Stimulated activated effector memory CD8-positive, alpha-beta T cell treated with anti-CD3 and anti-CD28 coated beads, Interleukin-12 subunit alpha, Interleukin-12 subunit beta, amount 100 ng/mL, for 72 hours (primary cell): ENCODE measurements around the gene C2CD2L.
"Not testable (repeated sequence)": the region's sequence is repeated elsewhere in the genome, so short reads cannot be mapped to it uniquely, and the experiment has no call there.

Experiments used
- ATAC-seq: fragments of 150-1000 bp; cut with Tn5 transposase; 2 replicates; pipeline ENCODE4 v1.10.0; 2021
- DNase-seq, 2 donors: peaks; one replicate each; pipeline ENCODE4 v3.0.0; 2021 to 2022; ENCODE audit warnings: low spot score in 2 of 2
- H3K27ac Mint-ChIP-seq: one replicate; pipeline ENCODE4 v1.8.0; 2022; ENCODE audit warnings: mild to moderate bottlenecking, mixed read lengths
- H3K36me3 Mint-ChIP-seq: one replicate; pipeline ENCODE4 v1.8.0; 2022; ENCODE audit warnings: mild to moderate bottlenecking, mixed read lengths
- H3K4me1 Mint-ChIP-seq: one replicate; pipeline ENCODE4 v1.8.0; 2022; ENCODE audit warnings: mixed read lengths
- H3K4me3 Mint-ChIP-seq: one replicate; pipeline ENCODE4 v1.8.0; 2022; ENCODE audit warnings: mild to moderate bottlenecking, mixed read lengths
- H3K9me3 Mint-ChIP-seq: one replicate; pipeline ENCODE4 v1.8.0; 2022; ENCODE audit warnings: mixed read lengths

The C2CD2L gene

DNA sequence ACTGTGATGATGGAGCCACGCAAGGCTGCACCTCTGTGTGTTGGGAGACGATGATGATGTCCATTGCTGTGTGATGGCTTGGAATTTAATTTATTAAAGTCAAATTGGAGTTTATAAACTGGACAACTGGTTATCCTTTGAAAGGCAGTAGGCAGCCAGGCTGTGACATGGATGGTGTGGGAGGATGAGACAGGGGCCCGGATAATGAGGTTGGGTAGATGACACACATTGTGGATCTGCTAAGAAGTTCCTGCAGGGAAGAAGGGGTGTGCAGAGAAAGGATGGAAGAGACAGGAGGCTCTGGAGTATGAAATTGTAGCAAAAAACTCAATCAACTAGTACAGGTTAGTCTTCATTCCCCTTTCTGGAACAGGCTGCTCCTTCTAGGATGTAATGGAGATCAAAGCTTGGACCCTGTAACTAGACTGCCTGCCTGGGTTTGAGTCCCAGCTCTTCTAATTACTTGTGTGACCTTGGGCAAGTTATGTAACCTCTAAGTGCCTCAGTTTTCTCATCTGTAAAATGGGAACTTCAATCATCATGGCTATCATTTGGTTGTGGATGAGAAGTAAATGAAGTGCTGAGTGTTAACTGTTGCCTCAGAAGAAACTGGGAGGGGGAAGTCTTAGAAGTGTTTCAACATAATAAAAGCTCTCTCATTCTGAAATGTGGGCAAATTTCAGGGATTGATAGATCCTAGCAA lies 10.0 kb downstream of the C2CD2L start:
- DNase-seq (no peak), ATAC-seq (no peak)
- Mint-ChIP-seq H3K9me3 (no peaks in the 10 kb centered on the region), H3K27ac (peak overlapping the region; percentile 77), H3K4me3 (no peak overlapping the region), H3K36me3 (peaks cover 54% of the 10 kb centered on the region), H3K4me1 (peaks cover 29% of the 10 kb centered on the region)

DNA sequence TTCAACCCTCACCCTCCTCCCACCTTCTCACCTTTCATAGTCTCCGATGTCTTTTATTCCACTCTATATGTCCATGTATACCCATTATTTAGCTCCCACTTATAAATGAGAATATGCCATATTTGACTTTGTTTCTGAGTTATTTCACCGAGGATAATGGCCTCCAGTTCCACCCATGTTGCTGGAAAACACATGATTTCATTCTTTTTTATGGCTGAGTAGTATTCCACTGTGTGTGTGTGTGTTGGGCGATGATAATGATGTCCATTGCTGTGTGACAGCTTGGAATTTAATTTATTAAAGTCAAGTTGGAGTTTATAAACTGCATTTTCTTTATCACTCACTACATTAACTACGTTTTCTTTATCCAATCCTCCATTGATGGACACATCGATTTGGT lies 11.1 kb downstream of the C2CD2L start:
- H3K36me3 Mint-ChIP-seq, result peaks cover 55% of the 10 kb centered on the region
- no peak overlapping the region for H3K27ac Mint-ChIP-seq
- H3K4me1 Mint-ChIP-seq, result peaks cover 39% of the 10 kb centered on the region
- DNase-seq, result no peak
- no peaks in the 10 kb centered on the region for H3K9me3 Mint-ChIP-seq
- H3K4me3 Mint-ChIP-seq, result no peak overlapping the region
- no peak for ATAC-seq

DNA sequence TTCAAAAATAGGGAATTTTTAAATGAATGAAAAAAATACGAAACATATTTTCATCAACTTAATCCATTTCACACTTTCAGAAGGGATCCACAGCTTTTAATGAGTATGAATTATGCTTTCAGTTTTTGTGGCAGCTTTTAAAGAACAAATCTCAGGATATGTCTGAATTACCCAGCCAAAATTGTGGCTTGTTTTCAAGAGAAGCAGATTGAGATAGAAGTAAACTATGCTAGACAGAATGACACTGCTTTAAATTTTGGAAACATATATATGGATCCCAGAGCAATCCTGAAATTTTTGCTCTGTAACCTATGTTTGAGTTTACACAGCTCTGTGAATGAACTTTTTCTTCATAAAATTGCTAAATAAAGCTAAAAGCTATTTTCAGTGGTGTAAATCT lies 11.8 kb downstream of the C2CD2L start:
- no peak for ATAC-seq
- H3K4me1 Mint-ChIP-seq, result peaks cover 41% of the 10 kb centered on the region
- no peak for DNase-seq
- no peak overlapping the region for H3K4me3 Mint-ChIP-seq
- H3K36me3 Mint-ChIP-seq, result peaks cover 55% of the 10 kb centered on the region
- no peaks in the 10 kb centered on the region for H3K9me3 Mint-ChIP-seq
- H3K27ac Mint-ChIP-seq, result no peak overlapping the region

DNA sequence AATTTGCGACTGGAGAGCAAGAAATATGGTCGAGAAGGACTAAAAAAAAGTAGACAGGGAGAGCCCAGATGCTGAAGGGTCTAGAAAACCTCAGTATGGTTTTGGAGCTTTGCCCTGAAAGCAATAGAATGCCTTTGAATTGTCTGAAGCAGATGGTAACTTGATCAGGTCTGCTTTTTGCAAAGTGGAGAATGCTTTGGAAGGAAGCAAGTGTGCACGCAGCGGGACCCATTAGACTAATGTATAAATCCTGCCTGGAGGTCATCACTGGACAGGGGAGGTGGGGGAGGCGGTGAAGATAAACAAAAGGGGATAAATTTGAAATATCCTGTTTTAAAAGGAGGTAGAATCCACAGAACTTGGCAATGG lies 13.5 kb downstream of the C2CD2L start:
- peak overlapping the region; percentile 88 for H3K4me3 Mint-ChIP-seq
- H3K36me3 Mint-ChIP-seq, result peaks cover 55% of the 10 kb centered on the region
- peaks cover 35% of the 10 kb centered on the region for H3K4me1 Mint-ChIP-seq
- DNase-seq, result no peak
- no peak for ATAC-seq
- no peaks in the 10 kb centered on the region for H3K9me3 Mint-ChIP-seq
- peak overlapping the region; percentile 94 for H3K27ac Mint-ChIP-seq

DNA sequence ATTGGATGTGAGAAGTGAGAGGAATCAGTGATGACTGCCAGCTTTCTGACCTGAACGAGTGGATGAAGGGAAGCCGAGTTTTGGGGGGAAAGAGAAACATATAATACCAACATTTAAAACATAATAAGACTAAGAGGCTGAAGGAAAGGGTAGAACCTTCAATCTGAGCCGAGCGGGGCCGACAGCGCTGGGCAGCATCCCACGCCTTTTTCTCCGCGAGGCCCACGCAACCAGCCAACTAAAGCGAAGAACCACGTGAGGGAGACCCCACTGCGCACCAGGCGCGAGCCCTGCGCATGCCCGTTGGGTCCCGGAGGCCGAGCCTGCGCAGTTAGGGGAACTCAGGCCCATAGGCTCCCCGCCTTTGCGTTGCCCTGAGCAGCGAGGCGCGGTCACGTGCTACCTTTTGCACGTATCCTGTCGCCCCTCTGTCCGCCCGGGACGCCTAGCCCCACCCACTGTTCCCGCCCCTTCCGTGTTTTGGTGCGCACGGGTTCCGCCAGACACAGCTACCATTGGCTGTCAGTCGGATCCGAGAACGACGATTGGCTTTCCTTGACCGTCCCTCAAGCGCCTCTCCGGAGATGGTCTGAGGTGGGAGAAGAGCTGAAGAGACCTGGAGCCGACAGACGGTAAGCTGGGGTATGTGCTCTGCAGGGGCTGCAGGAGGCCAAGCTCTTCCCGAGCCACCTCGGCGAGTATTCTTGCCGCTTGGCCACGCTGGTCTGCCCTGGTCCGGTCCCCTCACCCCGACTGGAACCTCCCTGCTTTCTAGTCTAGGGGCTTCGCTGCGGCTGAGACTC lies 14.1 kb downstream of the C2CD2L start, which contains the start of gene HINFP:
TSS of gene HINFP (plus strand) at position 573 of the 803 bp plus-strand sequence. CDS start 5,365 bp downstream, outside the sequence.
- Mint-ChIP-seq H3K9me3 (no peaks in the 10 kb centered on the region), H3K27ac (peak within 1 kb of the TSS; percentile 94), H3K4me1 (peaks cover 30% of the 10 kb centered on the region), H3K36me3 (peaks cover 52% of the 10 kb centered on the region), H3K4me3 (peak within 1 kb of the TSS; percentile 88)
- ATAC-seq (peak; percentile 98), DNase-seq (peak; percentile 93 to 99)

DNA sequence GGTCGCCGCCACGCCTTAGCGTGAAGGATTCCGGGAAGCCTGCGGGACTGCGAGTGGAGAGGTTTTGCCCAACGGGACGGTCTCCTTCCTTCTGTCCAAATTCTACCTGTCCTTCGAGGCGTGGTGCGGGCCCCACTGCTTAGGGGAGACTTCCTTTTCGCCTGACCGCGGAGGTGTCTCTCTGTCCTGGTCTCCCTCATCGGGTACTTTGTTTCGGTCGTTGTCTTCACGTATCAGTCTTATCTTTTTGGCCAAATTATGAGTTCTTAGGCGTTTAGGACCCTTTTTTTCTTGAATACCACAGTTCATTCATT lies 14.6 kb downstream of the C2CD2L start:
- ATAC-seq (peak; percentile 14), DNase-seq (no peak)
- H3K36me3 Mint-ChIP-seq, result peaks cover 54% of the 10 kb centered on the region
- peaks cover 33% of the 10 kb centered on the region for H3K4me1 Mint-ChIP-seq
- H3K9me3 Mint-ChIP-seq, result no peaks in the 10 kb centered on the region
- peak overlapping the region; percentile 94 for H3K27ac Mint-ChIP-seq
- peak overlapping the region; percentile 88 for H3K4me3 Mint-ChIP-seq

DNA sequence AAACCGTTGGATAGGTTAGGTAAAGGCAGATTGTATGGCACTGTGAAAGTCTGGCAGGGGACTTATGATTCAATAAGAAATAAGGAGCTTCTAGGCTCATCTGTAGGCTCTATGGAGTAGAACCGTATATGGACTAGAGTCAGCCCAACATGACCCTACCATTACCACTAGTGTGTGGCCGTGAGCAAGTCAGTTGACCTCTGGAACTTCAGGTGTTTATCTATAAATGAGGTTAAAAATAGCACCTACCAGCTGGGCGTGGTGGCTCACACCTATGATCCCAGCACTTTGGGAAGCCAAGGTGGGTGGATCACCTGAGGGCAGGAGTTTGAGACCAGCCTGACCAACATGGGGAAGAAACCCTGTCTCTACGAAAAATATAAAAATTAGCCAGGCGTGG lies 18.7 kb downstream of the C2CD2L start:
- Mint-ChIP-seq H3K36me3 (peaks cover 93% of the 10 kb centered on the region), H3K27ac (no peak overlapping the region), H3K4me3 (no peak overlapping the region), H3K4me1 (peaks cover 28% of the 10 kb centered on the region), H3K9me3 (no peaks in the 10 kb centered on the region)
- ATAC-seq (no peak), DNase-seq (no peak)

DNA sequence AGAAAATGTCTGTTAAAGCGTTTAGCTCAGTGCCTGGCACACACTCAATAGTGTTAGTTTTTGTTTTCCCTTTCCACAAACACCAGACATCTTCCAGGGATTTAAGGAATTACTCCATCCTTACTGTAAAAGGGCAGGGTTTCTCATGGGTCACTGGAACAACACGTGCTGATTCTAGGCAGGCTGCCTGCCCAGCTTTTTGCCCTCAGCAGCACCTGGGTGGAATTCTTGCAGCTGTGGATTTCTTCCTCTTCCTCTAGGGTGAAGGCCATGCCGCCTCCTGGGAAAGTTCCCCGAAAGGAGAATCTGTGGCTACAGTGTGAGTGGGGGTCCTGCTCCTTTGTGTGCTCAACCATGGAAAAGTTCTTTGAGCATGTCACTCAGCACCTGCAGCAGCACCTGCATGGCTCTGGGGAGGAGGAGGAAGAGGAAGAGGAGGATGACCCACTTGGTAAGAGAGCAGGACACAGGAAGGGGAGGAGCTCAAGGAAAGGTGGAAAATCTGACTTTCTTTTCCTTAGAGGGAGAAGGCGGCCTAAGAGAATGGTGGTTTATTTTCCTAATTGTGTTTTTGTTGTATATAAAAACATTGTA lies 19.6 kb downstream of the C2CD2L start:
- peaks cover 22% of the 10 kb centered on the region for H3K4me1 Mint-ChIP-seq
- no peak for DNase-seq
- ATAC-seq, result no peak
- peak overlapping the region; percentile 71 for H3K27ac Mint-ChIP-seq
- H3K36me3 Mint-ChIP-seq, result peaks cover 93% of the 10 kb centered on the region
- no peak overlapping the region for H3K4me3 Mint-ChIP-seq
- no peaks in the 10 kb centered on the region for H3K9me3 Mint-ChIP-seq

DNA sequence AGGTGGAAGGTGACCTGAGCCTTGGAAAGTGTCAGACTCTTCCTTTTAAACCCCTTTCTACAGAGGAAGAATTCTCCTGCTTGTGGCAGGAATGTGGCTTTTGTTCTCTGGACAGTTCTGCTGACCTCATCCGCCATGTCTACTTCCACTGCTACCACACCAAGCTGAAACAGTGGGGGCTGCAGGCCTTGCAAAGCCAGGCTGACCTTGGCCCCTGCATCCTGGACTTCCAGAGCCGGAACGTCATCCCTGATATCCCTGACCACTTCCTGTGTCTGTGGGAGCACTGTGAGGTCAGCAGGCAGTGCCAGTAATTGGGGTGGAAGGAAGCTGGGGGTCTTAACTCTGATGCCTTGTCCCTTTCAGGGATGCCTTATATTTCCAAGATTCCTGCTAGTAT lies 23.5 kb downstream of the C2CD2L start:
- no peaks in the 10 kb centered on the region for H3K9me3 Mint-ChIP-seq
- H3K4me1 Mint-ChIP-seq, result peaks cover 6% of the 10 kb centered on the region
- ATAC-seq, result no peak
- H3K27ac Mint-ChIP-seq, result peak overlapping the region; percentile 58
- H3K4me3 Mint-ChIP-seq, result no peak overlapping the region
- H3K36me3 Mint-ChIP-seq, result peaks cover 89% of the 10 kb centered on the region
- DNase-seq, result no peak

DNA sequence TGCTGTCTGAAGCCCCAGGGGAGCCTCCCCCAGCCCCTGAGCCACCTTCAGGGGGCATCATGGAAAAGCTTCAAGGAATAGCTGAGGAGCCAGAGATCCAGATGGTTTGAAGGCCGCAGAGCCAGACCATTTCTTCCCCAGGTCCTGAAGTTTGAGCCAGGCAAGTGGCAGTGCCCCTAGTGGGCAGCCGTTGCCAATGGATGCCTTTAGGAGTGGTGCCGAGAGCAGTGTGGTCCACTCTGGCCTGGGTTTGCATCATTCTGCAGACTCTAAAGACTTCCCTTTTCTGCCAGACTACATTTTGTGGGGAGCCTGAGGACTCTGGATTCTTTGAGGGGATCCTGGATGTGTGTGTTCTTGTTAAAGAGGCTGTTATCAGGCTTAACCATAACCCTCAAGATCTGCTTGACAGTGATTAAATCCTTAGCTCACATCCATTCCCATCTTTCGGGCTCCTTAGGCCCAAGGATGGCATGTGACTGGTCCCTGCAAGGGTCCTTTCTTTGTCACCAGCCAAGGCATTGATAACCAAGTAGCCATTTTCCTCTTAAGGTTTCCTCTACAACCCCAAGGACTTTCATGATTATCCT lies 27.3 kb downstream of the C2CD2L start:
- H3K27ac Mint-ChIP-seq, result peak overlapping the region; percentile 27
- DNase-seq (no peak), ATAC-seq (no peak)
- peaks cover 56% of the 10 kb centered on the region for H3K36me3 Mint-ChIP-seq
- no peaks in the 10 kb centered on the region for H3K9me3 Mint-ChIP-seq
- H3K4me1 Mint-ChIP-seq, result no peaks in the 10 kb centered on the region
- no peak overlapping the region for H3K4me3 Mint-ChIP-seq

DNA sequence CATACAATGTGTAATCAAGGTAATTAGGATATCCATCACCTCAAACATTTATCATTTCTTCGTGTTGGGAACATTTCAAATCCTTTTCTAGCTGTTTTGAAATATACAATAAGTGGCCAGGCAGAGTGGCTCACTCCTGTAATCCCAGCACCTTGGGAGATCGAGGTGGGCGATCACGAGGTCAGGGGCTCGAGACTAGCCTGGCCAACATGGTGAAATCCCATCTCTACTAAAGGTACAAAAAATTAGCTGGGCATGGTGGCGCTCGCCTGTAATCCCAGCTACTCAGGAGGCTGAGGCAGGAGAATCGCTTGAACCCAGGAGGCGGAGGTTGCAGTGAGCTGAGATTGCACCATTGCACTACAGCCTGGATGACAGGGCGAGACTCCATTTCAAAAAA lies 32.1 kb downstream of the C2CD2L start:
- H3K27ac Mint-ChIP-seq, H3K4me3 Mint-ChIP-seq, H3K9me3 Mint-ChIP-seq, DNase-seq, ATAC-seq, H3K36me3 Mint-ChIP-seq, H3K4me1 Mint-ChIP-seq: not testable (repeated sequence)

DNA sequence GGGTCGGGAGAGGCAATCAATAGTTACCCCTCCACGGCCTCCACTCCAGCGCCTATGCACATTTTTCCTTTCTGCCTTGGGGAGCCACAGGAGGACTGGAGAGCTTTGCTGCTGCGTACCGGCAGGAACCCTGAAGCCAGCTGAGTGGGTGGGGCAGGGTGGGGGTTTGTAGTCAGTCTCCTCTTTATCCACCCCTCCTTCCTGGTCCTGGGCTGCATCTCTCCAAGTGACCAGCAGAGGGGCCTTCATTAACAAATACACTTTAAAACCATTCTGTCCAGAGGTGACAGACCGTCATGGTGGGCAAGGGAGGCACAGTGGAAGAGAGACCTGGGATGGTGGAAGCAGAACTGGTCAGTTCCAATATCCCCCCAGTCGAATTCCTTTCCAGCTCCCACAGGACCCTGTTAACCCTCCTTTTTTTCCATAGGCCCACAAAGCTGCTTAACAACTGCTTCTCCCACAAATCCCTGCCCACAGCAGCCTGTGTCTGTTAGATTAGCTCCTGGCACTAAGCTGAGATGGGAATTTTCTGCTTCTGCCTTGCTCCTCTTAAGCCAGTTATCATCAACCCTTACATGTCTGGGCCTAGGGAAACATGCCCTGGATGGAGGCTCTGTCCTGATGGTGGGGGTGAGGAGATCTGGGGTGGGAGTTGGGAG lies 37.8 kb downstream of the C2CD2L start:
- Mint-ChIP-seq H3K9me3 (no peaks in the 10 kb centered on the region), H3K4me1 (peaks cover 20% of the 10 kb centered on the region), H3K27ac (no peak overlapping the region), H3K4me3 (no peak overlapping the region), H3K36me3 (no peaks in the 10 kb centered on the region)
- no peak for DNase-seq
- ATAC-seq, result peak; percentile 68

DNA sequence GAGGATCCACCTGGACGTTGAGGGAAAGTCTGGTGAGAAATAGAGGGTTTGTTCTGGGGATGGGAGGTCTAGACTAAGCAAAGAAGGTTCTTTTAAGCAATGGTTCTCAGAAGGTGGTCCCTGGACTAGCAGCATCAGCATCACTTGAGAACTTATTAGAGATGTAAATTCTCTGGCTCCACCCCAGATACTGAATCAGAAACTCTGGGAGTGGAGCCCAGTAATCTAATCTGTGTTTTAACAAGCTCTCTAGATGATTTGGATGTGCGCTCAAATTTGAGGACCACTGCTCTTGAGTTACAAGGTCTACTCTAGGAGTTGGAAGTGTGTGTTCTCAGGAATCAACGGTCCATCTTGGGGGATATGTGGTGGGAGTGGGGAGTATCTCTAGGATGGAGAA lies 38.4 kb downstream of the C2CD2L start:
- H3K9me3 Mint-ChIP-seq, result no peaks in the 10 kb centered on the region
- DNase-seq (no peak), ATAC-seq (no peak)
- H3K4me1 Mint-ChIP-seq, result peaks cover 20% of the 10 kb centered on the region
- no peak overlapping the region for H3K4me3 Mint-ChIP-seq
- no peaks in the 10 kb centered on the region for H3K36me3 Mint-ChIP-seq
- no peak overlapping the region for H3K27ac Mint-ChIP-seq

DNA sequence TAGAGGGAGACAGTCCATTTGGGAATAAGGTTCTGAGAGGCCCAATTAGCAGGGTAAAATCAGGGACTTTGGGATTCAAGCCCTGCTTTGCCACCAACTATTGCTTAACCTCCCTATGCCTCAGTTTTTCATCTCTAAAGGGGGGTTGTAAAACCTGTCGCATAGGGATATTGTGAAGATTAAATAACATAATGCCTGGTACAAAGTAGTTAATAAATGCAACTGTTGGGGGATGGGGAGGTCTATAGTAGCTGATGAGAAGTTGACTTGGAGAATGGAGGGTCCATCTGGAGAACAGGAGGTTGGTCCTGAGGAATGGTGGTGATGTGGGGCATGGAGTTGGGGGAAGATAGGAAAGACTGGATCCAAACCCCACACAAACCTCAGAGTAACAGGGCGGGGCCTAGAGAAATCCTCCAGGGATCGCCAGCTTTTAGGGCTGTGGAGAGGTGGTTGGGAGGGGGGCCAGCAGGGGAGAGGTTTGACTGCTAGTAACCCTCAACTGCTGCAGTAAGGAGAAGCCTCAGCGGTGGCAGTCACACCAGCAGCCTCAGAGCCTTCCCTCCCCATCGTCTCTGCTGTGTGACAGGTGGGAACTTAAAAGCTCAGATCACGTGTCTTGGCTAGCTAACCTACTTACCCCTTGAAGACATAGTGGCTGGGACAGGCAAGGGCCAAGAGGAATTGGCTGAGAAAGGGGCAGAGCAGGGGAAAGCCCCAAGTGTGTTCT lies 40.6 kb downstream of the C2CD2L start:
- no peak for ATAC-seq
- Mint-ChIP-seq H3K4me1 (peaks cover 20% of the 10 kb centered on the region), H3K9me3 (no peaks in the 10 kb centered on the region), H3K36me3 (no peaks in the 10 kb centered on the region), H3K27ac (no peak overlapping the region), H3K4me3 (peak overlapping the region; percentile 59)
- no peak for DNase-seq

DNA sequence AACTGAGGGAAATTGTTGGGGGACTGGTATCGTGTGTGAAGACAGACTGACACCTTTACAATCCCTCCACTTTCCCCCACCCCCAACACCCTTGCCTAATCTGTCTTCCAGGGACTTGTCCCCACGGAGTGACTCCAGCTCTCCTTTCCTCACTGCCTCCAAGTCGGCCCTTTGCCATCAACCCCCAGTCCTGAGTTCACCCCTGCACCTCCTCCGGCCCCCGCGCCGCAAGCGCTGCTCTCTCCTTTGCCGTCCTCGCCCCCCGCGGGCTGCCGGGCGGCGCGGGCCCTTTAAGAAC lies 41.5 kb downstream of the C2CD2L start:
- no peaks in the 10 kb centered on the region for H3K36me3 Mint-ChIP-seq
- no peak overlapping the region for H3K27ac Mint-ChIP-seq
- no peaks in the 10 kb centered on the region for H3K9me3 Mint-ChIP-seq
- H3K4me1 Mint-ChIP-seq, result peaks cover 20% of the 10 kb centered on the region
- DNase-seq (no peak), ATAC-seq (no peak)
- H3K4me3 Mint-ChIP-seq, result peak overlapping the region; percentile 59
